ENCODE data around the gene HRH3. TPM values are rescaled to one million over a fixed set of nuclear protein-coding genes. Genes with fewer than 3 reads are reported as not detected.

HRH3 gene
- total RNA-seq, result not detected in 2 replicates

DNA sequence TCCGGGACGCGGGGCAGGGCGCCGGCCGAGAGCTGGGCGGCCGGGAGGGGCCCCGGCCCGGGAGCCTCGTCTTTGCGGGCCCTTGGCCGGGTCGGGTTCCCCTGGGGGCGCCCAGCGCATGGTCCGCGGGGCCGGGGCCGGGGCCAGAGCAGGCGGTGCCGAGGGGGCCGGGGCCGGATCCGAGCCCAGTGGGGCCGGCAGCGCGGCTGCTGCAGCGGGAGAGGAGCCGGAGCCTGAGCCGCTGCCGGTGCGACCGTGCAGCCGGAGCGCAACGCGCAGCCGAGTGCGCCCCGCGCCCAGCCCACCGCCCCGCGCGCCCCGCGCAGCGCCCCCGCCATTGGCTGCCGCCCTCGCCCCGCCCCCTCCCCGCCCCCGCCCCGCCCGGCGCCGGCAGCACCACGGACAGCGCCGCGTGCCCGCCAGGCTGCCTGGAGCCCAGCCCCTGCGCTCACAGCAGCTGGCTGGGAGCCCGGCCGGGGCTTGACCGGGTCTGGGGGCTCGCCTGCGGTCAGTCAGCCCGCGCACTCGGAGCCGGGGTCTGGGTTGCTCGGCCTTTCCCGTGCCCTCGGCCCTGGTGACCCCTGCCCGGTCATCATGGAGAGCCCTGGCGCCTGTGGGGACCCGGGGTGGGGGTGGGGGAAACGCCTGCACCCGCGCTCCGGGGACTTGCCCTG lies at the start of gene HRH3:
Gene HRH3 (minus strand): TSS at position 287 of the 674 bp plus-strand sequence. CDS start 308 bp downstream, outside the sequence.
- DNase-seq, result peak; percentile 62

GRCh38 chr20:62269871-62270270 lies 49.8 kb upstream of the HRH3 start:
- DNase-seq, result no peak

GRCh38 chr20:62269378-62269777 lies 49.3 kb upstream of the HRH3 start:
- no peak for DNase-seq

DNA sequence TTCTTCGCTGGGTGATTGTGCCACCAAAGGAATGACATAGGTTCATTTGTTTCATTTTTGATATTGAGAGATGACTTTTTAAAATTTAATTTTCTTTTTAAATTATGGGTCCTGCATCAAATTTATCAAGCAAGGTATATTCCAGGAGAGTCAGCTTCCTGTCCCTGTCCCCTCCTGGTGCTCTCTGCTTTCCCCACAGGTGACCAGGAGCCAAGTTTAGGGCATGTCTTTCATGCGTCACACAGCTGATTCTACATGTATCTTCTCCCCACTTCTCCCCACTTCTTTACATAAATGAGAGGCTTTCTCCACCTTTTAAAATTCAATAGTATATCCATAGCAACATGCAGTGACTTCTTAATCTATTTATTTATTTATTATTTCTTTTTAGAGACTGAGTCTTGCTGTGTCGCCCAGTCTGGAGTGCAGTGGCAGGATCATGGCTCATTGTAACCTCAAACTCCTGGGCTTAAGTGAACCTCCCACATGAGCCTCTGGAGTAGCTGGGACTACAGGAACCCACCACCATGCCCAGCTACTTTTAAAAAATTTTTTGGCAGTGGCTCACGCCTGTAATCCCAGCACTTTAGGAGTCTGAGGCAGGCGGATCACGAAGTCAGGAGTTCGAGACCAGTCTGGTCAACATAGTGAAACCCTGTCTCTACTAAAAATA lies 48.3 kb upstream of the HRH3 start:
- DNase-seq, result no peak

- DNase-seq, result no peak
These were observed 47.5 kb upstream of the HRH3 start for GRCh38 chr20:62267543-62267942.

DNA sequence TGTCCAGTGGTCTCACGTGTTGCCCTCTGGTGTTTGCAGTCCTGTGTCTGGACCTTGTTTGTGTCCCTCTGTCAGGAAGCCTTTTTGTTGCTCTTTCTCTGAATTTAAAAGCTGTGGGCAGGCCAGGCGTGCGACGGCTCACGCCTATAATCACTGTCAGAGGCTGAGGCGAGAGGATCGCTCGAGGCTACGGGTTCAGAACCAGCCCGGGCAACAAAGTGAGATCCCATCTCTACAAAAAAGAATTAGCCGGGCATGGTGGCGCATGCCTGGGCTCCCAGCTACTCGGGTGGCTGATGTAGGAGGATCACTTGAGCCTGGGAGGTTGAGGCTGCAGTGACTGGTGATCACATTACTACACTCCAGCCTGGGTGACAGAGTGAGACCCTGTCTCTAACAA lies 46.8 kb upstream of the HRH3 start:
- no peak for DNase-seq

- DNase-seq, result peak; percentile 23
These were observed 46.3 kb upstream of the HRH3 start for GRCh38 chr20:62266340-62266739.

DNA sequence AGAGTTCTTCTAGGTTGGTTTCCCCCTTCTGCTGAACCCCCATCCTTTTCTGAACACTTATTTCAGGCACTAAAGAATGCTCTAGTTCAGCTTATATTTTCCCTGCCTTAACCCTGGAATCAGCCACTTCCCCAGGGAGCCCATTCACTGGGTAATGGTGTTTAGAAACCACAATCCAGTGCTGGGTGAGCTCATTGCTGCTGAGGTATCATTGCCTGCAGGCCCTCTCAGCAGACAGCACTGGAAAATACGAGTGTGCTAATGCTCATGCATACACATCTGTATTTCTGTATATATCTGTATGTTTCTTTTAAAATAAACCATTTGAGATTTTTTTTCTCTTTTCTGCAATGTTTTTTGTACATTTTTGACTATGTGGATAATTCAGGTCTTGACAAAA lies 45.3 kb upstream of the HRH3 start:
- DNase-seq, result no peak

DNA sequence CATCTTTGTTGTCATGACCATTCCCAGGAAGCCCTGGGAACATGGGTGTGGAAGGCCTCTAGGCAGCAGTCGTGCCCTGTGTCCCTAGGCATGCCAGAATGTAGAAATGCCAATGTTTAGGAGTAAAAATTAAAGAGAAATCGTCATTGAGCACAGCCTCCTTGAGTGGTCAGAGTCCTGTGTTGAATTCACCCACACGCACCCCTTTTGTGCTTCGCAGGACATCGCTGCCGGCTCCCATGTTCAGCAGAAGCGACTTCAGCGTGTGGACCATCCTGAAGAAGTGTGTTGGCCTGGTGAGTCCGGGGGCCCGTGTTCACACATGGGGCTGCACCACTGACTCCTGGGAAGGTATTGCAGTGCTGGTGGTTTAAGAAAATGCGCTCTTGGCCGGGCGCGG lies 43.3 kb upstream of the HRH3 start:
- DNase-seq, result no peak

GRCh38 chr20:62262064-62262463 lies 42.0 kb upstream of the HRH3 start:
- no peak for DNase-seq

DNA sequence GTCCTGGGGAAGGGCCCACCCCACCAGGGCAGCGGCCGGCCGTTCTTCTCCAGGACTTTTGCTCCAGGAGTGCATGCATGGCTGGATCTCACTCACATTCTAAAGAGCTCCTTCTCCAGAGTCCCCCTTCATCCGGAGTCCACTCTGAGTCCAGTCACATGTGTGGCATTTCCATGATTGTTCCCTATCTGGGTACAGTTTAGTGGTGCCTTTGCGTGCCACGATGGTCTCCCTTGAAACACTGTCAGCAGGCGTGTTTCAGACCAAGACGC lies 39.2 kb upstream of the HRH3 start:
- no peak for DNase-seq

DNA sequence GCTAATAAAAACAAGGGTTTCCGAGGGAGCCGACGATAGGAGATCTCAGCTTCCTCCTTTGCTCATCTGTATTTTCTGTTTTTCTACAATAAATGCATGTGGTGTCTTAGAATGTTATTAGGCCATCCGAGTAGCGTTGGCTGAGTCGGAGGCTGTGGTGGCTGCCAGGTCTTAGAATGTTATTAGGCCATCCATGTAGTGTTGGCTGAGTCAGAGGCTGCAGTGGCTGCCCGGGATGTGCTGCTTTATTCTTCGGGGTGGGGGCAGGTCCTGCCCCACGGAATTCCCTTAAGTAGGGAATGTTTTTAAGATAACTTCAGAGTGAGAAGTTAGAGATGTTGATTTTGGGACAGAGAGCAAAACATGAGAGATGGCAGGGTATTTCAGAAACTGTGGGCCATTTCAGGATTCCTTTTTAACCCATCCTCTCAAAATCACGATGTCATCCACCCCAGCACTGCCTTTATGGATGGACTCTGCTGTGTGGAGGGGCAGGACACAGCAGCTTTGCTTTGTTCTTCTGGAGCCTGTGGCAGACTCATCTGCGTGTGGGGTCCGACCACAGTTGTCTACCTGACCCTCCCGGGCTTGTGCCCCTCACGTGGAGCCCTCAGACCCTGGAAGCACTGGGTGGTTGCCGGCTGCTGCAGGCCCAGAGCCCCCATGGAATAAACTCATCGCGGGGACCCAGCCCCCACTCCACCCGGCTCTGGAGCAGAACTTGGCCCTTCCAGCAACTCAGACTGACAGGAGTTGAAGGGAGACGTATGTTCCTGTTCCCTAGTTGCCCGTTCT lies 38.6 kb upstream of the HRH3 start:
- DNase-seq, result peak; percentile 51

DNA sequence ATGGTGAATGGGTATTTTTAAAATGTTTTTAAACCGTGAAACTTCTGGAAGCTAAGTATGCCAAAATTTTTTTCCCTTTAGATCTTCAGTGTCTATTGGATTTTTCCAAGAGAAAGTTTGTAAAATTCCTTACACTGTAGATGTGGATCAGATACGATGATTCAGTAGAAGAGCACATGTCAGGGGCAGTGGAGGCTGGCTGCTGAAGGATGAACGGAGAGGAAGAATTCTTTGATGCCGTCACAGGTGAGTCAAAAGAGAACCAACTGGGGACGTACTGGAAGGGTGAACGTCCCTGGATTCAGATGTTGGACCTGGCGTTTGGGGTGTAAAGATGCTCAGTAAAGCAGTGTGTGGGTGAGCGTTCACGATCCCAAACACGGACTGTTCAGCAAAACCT lies 35.9 kb upstream of the HRH3 start:
- DNase-seq, result no peak

DNA sequence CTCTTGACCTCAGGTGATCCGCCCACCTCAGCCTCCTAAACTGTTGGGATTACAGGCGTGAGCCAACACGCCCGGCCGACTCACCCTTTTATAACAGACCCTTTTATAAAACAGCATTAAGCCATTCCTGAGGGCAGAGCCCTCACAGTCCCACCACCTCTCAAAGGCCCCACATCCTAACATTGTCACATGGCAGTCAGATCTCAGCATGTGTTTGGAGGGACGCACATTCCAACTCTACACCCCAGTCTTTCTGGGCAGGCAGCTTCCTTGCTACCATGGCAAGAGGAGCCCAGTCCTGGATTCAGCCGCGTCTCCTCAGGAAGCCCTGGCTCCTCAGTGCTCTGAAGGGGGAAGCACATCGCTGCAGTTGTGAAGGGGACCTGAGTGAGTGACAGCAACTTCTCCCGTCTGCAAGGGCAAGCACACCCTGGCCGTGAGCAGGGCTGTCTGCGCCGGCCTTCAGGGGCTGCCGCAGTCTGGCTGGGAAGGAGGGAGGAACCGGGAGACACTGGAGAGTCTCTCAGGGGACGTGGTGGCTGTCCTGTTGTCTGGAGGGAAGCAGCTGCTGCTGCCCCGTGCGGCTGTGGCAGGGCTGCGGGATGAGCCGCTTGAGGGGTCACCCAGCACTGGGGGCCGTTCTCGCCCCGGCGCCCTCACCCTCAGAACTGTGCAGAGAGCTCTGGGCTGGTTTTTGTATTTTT lies 34.1 kb upstream of the HRH3 start:
- DNase-seq, result no peak

DNA sequence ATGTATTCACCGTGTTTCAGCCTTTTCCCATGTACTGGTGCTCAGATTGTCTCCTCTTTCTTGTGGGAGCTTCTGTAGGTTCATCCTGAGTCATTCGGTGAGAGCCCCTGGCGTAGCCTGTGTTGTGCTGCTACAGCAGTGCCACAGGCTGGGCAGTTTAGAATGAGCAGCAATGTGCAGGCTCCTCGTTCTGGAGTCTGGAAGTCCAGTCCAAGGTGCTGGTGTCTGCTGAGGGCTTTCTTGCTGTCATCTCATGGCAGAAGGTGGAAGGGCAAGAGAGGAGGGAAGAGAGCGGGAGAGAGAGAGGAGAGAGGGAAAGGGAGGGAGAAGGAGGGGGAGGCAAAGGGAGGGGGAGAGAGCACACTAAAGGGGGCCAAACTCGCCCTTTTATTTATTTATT lies 33.3 kb upstream of the HRH3 start:
- no peak for DNase-seq

DNA sequence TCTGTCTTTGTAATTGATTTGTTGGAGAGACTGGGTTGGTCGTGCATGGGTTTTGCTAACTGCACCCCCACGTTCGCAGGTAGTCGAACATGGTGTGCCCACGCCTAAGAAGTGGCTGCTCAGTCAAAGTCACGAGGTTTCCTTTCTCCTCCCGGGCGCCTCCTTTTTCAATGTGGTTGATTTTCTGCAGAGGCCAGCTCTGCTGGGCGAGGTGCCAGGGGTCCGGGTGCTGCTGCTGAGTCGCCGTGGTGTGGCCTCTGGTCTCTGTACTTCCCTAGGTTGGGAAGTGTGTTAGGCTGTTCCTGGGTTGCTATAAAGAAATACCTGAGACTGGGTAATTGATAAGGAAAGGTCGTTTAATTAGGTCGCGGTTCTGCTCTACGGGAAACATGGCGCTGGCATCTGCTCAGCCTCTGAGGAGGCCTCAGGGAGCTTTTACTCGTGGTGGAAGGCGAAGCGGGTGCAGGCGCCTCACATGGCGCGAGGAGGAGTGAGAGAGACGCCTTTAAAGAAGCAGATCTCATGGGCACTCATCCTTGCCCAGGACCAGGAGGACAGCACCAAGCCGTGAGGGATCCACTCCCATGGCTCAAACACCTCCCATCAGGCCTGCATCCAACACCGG lies 32.4 kb upstream of the HRH3 start:
- no peak for DNase-seq

GRCh38 chr20:62248890-62249560 lies 28.9 kb upstream of the HRH3 start:
- DNase-seq, result no peak

DNA sequence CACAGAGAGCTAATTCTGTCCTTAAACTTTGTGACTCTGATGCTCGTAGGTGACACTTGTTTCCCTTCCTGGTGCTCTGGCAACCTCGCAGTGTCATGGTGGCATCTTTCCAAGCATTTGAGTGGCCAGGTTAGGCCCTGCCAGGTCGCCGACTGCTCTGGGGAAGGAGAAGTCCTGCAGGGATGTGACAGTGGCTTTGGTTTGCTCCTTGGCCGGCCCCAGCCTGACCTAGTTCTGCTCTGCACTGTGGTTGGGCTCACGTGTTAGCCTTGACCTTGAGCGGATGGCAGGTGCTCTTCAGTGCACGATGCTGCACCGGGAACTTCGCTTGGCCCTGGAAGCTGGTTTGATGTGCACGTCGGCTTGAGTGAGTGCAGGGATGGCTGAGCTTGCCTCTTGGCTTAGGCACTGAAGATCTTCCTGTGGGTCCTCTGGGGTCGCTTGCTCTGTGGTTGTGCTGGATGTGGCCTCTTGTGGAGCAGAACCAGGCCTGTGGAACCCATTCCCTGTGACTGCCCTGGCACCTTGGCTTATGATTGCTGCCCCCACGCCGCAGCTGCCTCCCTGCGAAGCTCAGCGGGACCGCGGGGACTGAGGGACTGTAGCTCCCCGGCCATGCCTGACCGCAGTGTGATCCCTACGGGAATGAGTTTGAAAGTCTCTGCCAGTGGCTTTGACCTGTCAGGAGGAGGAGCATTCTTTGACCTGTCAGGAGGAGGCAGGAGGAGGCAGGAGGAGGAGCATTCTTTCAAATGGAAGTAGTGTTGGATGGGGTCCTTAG lies 27.0 kb upstream of the HRH3 start:
- DNase-seq, result no peak

DNA sequence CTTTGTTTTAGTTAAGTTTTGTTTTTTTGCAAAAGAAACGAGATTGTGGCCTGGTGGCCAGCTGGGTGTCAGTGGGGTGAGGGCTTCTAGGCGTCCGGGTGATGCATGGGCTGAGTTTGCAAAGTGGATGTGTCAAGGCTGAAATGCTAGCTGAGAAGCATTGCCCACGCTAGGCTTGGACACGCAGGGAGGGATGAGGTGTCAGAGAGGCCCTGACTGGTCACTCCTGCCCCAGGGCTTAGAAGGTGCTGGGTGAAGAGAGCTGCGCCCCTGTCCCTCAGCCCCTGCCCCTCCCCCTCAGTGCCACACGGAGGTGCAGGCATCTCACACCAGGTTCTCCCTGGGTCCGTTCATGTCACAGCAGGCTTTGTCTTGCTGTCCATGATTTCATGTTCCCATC lies 26.4 kb upstream of the HRH3 start:
- DNase-seq, result no peak

GRCh38 chr20:62245911-62246280 lies 25.8 kb upstream of the HRH3 start:
- no peak for DNase-seq

- DNase-seq, result no peak
These were observed 24.6 kb upstream of the HRH3 start for GRCh38 chr20:62244644-62245108.

Data from dermis blood vessel endothelial cell (primary cell).